H1 (cell line): Measurements from ENCODE around the gene MRAP2.

Experiments used
- CTCF ChIP-seq, 3 experiments: IDR thresholded peaks; 1 replicate in 2 of 3; 2 replicates in 1 of 3; pipeline versions ENCODE4 v1.5.1 to v1.6.1; 2011; ENCODE audit warnings: low read length in 3 of 3, mild to moderate bottlenecking in 3 of 3, inconsistent platforms in 2 of 3, low read depth in 1 of 3, moderate library complexity in 1 of 3; ENCODE audit not compliant: insufficient read depth in 1 of 3; ENCODE audit errors: control extremely low read depth in 1 of 3
- EP300 ChIP-seq, 2 experiments: IDR thresholded peaks; 1 replicate in 1 of 2; 2 replicates in 1 of 2; pipeline ENCODE4 v1.6.1; 2011 to 2012; ENCODE audit warnings: low read depth in 2 of 2, low read length in 2 of 2, mild to moderate bottlenecking in 2 of 2, borderline replicate concordance in 1 of 2, inconsistent platforms in 1 of 2, moderate library complexity in 1 of 2
- POLR2A ChIP-seq, 2 experiments: IDR thresholded peaks; 1 replicate in 1 of 2; 2 replicates in 1 of 2; pipeline ENCODE4 v1.6.1; 2011; ENCODE audit warnings: low read depth in 2 of 2, low read length in 2 of 2, mild to moderate bottlenecking in 2 of 2; ENCODE audit errors: control extremely low read depth in 1 of 2
- POLR2AphosphoS5 ChIP-seq: IDR thresholded peaks from 2 replicates; pipeline ENCODE4 v1.6.1; 2011; ENCODE audit warnings: low read depth, low read length
- SUZ12 ChIP-seq: fragments of 200-600 bp; sonication (generic); IDR thresholded peaks from 2 replicates; pipeline ENCODE4 v1.6.1; 2012; ENCODE audit warnings: mild to moderate bottlenecking, inconsistent platforms, low read length, moderate library complexity, mixed read lengths
- TAF1 ChIP-seq: IDR thresholded peaks from 2 replicates; pipeline ENCODE4 v1.6.1; 2011; ENCODE audit warnings: mild to moderate bottlenecking, low read depth, low read length
- TCF12 ChIP-seq: IDR thresholded peaks from 2 replicates; pipeline ENCODE4 v1.6.1; 2011; ENCODE audit warnings: low read depth, mild to moderate bottlenecking, low read length
- TEAD4 ChIP-seq: IDR thresholded peaks from 2 replicates; pipeline ENCODE4 v1.6.1; 2012; ENCODE audit warnings: low read depth, low read length, inconsistent platforms, mixed read lengths

DNA sequence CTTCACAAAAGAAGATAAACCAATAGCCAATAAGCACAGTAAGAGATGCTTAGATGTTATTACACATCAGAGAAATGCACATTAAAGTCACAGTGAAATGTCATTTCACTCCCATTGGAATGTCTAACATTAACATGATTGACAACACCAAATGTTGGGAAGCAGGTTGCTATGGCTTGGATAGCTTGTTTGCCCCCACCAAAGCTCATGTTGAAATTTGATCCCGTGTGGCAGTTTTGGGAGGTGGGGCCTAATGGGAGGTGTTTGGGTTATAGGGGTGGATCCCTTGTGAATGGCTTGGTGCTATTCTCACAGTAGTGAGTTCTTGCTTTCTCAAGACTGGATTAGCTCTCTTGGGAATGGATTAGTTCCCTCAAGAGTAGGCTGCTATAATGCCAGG is 44.8 kb downstream of the MRAP2 start:
- TF ChIP-seq POLR2A (IDR thresholded peaks at IDR 0.05; ENCODE audit: control extremely low read depth in 1 of 2, low read depth in 2 of 2, low read length in 2 of 2) (no peak), POLR2AphosphoS5 (no peak), CTCF (IDR thresholded peaks at IDR 0.05; ENCODE audit: control extremely low read depth in 1 of 3, insufficient read depth in 1 of 3, low read depth in 1 of 3, low read length in 3 of 3) (no peak), TEAD4 (no peak), SUZ12 (no peak), TCF12 (no peak), TAF1 (no peak), EP300 (IDR thresholded peaks at IDR 0.05; ENCODE audit: borderline replicate concordance in 1 of 2, low read depth in 2 of 2, low read length in 2 of 2) (no peak)
